Activated effector memory CD4-positive, alpha-beta T cell treated with anti-CD3 and anti-CD28 coated beads, Interleukin-2, amount 50 U/mL, for 16 hours (primary cell): ENCODE measurements around the gene CFAP251.
"Not testable (repeated sequence)": the region's sequence is repeated elsewhere in the genome, so short reads cannot be mapped to it uniquely, and the experiment has no call there.

ENCODE experiments used
- DNase-seq: peaks from one replicate; pipeline ENCODE4 v3.0.0-alpha.2; 2020

CFAP251 gene, protein sequence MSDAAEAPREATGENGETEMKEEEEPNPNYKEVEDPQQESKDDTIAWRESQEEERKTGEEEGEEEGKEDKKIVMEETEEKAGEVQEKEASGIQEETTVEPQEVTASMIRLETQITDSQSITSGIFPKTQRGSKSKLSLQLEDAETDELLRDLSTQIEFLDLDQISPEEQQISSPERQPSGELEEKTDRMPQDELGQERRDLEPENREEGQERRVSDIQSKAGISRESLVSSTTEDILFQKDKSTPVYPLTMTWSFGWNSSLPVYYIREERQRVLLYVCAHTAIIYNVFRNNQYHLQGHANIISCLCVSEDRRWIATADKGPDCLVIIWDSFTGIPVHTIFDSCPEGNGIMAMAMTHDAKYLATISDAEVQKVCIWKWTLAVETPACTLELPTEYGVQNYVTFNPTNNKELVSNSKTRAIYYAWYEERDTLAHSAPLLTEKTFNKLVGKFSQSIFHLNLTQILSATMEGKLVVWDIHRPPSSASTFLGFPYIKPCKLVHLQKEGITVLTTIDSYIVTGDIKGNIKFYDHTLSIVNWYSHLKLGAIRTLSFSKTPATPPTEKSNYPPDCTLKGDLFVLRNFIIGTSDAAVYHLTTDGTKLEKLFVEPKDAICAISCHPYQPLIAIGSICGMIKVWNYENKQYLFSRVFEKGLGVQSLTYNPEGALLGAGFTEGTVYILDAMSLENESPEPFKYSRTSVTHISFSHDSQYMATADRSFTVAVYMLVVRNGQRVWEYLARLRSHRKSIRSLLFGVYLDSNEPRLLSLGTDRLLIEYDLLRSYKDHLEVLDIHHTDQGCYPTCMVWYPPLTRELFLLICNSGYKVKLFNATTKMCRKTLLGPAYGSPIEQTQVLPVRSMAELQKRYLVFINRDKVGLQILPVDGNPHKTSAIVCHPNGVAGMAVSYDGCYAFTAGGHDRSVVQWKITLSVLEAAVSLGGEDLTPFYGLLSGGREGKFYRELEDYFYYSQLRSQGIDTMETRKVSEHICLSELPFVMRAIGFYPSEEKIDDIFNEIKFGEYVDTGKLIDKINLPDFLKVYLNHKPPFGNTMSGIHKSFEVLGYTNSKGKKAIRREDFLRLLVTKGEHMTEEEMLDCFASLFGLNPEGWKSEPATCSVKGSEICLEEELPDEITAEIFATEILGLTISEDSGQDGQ

GRCh38 chr12:121917950-121918678 lies at the start of gene CFAP251:
Gene CFAP251 (plus strand): TSS chr12:121918592. CDS start chr12:121921306, 2,714 bp downstream.
- peak; percentile 98 for DNase-seq

DNA sequence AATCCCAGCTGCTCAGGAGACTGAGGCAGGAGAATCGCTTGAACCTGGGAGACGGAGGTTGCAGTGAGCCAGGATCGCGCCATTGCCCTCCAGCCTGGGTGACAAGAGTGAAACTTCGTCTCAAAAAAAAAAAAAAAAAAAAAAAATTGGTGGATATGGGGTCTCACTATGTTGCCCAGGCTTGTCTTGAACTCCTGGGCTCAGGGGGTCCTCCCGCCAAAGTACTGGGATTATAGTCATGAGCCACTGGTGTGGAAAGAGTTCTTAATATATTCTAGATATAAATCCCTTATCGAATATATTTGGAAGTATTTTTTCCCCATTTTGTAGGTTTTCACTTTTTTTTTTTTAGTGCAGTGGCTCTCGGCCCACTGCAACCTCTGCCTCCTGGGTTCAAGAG lies 49.2 kb upstream of the CFAP251 start:
- DNase-seq: not testable (repeated sequence)

- no peak for DNase-seq
Measured at GRCh38 chr12:121871467-121871866, 46.9 kb upstream of the CFAP251 start.

DNA sequence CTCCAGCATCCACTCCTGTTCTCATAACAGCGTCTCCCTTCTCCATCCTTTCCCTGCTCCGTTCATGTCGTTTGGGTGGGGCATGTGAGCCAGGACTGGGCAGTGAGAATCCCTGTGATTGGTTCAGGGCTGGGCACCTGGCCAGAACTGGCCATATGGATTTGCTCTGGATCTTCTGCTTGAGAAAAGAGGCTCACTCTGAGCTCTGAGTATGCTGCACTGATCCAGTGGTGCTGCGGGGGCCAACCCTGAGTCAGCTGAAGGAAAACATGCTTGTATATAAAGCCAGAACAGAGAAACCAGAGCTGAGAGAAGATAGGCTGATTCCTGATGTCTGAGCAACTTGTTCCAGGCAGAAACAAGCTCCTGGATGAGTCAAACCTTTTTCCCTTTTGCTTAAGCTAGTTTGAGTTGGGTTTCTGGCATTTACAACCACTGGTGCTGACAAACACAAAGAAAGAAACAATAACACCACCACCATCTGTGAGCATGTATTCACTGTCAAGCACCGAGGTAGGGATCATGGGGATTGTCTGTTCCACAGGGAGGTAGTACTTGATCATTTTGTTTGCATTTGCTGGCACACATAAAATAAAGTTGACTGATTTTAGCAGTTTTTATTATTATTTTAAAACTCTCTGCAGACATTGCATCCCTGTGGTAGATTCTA lies 45.7 kb upstream of the CFAP251 start:
- no peak for DNase-seq

- no peak for DNase-seq
Measured at GRCh38 chr12:121873216-121873569, 45.2 kb upstream of the CFAP251 start.

- no peak for DNase-seq
Measured at GRCh38 chr12:121874071-121874470, 44.3 kb upstream of the CFAP251 start.

GRCh38 chr12:121875582-121875981 lies 42.8 kb upstream of the CFAP251 start:
- no peak for DNase-seq

DNA sequence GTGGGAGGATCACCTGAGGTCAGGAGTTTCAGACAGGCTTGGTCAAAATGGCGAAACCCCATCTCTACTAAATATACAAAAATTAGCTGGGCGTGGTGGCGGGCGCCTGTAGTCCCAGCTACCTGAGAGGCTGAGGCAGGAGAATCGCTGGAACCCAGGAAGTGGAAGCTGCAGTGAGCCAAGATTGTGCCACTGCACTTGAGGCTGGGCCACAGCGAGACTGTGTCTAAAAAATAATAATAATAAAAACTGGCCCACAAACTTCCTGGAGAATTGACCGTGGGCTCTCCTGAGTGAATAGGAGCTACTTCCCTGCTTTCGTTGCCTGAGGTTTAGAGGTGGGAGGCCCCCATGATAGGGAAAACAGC lies 42.3 kb upstream of the CFAP251 start:
- not testable (repeated sequence) for DNase-seq

- DNase-seq: no peak
Measured at GRCh38 chr12:121883315-121883660, 35.1 kb upstream of the CFAP251 start.

- not testable (repeated sequence) for DNase-seq
Measured at GRCh38 chr12:121885129-121885528, 33.3 kb upstream of the CFAP251 start.

- DNase-seq: no peak
Measured at GRCh38 chr12:121888083-121888477, 30.3 kb upstream of the CFAP251 start.

DNA sequence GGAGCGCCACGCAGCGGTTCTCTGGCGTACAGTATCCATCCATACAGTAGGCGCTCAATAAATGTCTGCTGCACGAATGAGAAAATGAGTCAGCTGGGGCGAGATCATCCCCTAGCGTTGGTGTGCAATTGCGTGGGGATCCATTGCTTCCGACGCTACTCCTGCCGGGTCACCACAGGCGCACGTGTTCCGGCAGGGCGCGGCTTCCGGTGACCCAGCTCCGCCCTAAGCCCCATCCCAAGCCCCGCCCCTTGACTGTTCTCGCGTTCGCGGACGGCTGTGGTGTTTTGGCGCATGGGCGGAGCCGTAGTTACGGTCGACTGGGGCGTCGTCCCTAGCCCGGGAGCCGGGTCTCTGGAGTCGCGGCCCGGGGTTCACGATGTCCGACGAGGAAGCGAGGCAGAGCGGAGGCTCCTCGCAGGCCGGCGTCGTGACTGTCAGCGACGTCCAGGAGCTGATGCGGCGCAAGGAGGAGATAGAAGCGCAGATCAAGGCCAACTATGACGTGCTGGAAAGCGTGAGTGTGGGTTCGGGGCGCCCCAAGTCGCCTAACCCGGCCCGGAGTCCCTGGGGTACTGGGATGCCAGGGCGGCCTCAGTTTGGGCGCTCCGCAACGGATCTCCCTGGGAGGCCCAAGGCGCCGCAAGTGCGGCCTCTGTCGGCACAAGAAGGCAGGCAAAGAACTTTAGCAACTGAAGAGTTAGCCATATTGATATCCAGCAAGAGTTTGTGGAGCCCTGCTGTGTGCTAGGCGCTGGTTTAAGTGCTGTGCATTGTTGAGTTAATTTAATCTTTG lies 29.7 kb upstream of the CFAP251 start, which contains the start of gene PSMD9:
Gene PSMD9, plus strand, starts transcription at position 313 of the 796 bp plus-strand sequence. Its CDS starts 67 bp downstream, at position 380.
- DNase-seq: peak; percentile 99

- no peak for DNase-seq
Measured at GRCh38 chr12:121889274-121889624, 29.1 kb upstream of the CFAP251 start.

DNA sequence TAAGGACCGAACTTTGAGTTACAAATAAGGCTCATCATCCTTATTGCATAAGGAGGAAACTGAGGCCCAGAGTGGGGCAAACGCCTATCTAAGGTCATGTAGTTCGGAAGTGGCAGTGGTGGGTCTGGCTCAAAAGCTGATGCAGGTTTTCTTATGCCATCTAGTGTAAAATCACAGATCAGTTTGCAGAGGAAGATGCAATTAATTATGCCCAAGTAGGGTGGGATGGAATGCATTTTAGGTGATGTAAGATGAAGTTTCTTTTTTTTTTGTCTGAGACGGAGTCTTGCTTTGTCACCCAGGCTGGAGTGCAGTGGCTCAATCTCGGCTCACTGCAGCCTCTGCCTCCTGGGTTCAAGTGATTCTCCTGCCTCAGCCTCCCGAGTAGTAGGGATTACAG lies 28.7 kb upstream of the CFAP251 start:
- DNase-seq: not testable (repeated sequence)

GRCh38 chr12:121892673-121893561 lies 25.5 kb upstream of the CFAP251 start:
- DNase-seq: no peak

DNA sequence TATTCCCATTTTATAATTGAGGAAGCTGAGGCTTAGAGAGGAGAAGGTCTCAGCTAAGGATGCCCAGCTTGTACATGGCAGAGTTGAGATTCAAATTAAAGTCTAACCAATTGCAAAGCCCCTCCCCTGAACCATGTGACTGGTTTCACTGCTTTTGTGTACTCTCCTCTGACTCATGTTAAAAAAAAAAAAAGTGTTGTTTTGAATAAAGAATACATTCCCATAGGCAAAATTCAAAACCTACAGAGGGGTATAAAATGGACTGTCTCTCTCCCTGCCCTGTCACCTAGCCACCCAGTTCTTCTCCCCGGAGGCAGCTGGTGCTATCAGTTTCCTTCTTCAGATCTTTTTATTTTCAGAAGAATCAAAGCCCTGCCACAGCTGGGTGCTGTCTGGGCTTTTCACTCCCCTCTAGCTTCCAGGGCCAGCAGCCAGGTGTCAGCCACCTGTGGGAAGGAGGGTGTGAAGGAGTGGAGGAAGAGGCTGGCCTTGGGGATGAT lies 24.4 kb upstream of the CFAP251 start:
- DNase-seq: no peak

- no peak for DNase-seq
Measured at GRCh38 chr12:121894633-121895032, 23.8 kb upstream of the CFAP251 start.

- no peak for DNase-seq
Measured at GRCh38 chr12:121898287-121898686, 20.1 kb upstream of the CFAP251 start.

- no peak for DNase-seq
Measured at GRCh38 chr12:121899590-121899989, 18.8 kb upstream of the CFAP251 start.

GRCh38 chr12:121903202-121903601 lies 15.2 kb upstream of the CFAP251 start:
- no peak for DNase-seq
